PC-3 (cell line): ENCODE data around the gene ADAMTSL1.

Source experiments
- CTCF ChIP-seq: fragments of 300-600 bp; sonication (generic); conservative IDR thresholded peaks from 2 replicates; pipeline ENCODE4 v1.5.1; 2017; ENCODE audit warnings: antibody characterized with exemption, low read depth, mild to moderate bottlenecking, low read length
- EZH2 ChIP-seq: fragments of 300-600 bp; sonication (generic); IDR thresholded peaks from one replicate; pipeline ENCODE4 v1.6.1; 2017; ENCODE audit warnings: antibody characterized with exemption, mild to moderate bottlenecking, low read length; ENCODE audit not compliant: unreplicated experiment
- EZH2phosphoT487 ChIP-seq: fragments of 300-600 bp; sonication (generic); IDR thresholded peaks from 2 replicates; pipeline ENCODE4 v1.6.1; 2018; ENCODE audit warnings: mild to moderate bottlenecking, antibody characterized with exemption, low read length, borderline replicate concordance

- TF ChIP-seq CTCF = no peak
- no peak for TF ChIP-seq EZH2
- TF ChIP-seq EZH2phosphoT487 = no peak
Measured at GRCh38 chr9:18776836-18777820, 303.2 kb downstream of the ADAMTSL1 start.
